A673 (cell line): ENCODE results near the gene GRID2. TPM values are rescaled to one million over a fixed set of nuclear protein-coding genes. Genes with fewer than 3 reads are reported as not detected.

ENCODE experiments used
- BruUV-seq: library from RNA; stranded (reverse); fragments of 400-500 nt; replicated peaks from 2 replicates; lab custom pipeline; 2021; lab: Mats Ljungman, UMichigan
- CTCF ChIA-PET: fragments of 300-600 bp; sonication (Branson Sonifier 250); formaldehyde crosslinking; loops from one replicate; lab custom pipeline; 2022; ENCODE audit warnings: antibody characterized with exemption; lab: Charles Lee
- POLR2A ChIA-PET: fragments of 300-600 bp; sonication (Branson Sonifier 250); formaldehyde crosslinking; loops from one replicate; lab custom pipeline; 2022; ENCODE audit warnings: antibody characterized with exemption; ENCODE audit not compliant: low non-redundant PET; lab: Charles Lee
- DNase-seq: peaks from one replicate; pipeline ENCODE4 v3.0.0-alpha.2; 2015; ENCODE audit warnings: low spot score
- H3K27ac ChIP-seq: fragments of 200-600 bp; sonication (generic); 2 replicates; pipeline ENCODE4 v1.5.1; 2016; ENCODE audit warnings: mixed run types, low read depth, mild to moderate bottlenecking, mixed read lengths, antibody characterized with exemption, low read length; ENCODE audit not compliant: poor library complexity, severe bottlenecking
- H3K27me3 ChIP-seq: fragments of 200-600 bp; sonication (generic); replicated peaks from 2 replicates; pipeline ENCODE4 v1.6.1; 2017; ENCODE audit warnings: mixed run types, low read depth, mild to moderate bottlenecking, mixed read lengths, antibody characterized with exemption, low read length; ENCODE audit not compliant: insufficient read depth, poor library complexity
- H3K36me3 ChIP-seq: fragments of 200-600 bp; sonication (generic); 2 replicates; pipeline ENCODE4 v1.6.1; 2016; ENCODE audit warnings: mixed run types, mild to moderate bottlenecking, mixed read lengths, antibody characterized with exemption, low read length; ENCODE audit not compliant: insufficient read depth, poor library complexity, severe bottlenecking
- H3K4me1 ChIP-seq: fragments of 200-600 bp; sonication (generic); 2 replicates; pipeline ENCODE4 v1.6.1; 2017; ENCODE audit warnings: mixed run types, mild to moderate bottlenecking, mixed read lengths, antibody characterized with exemption, low read length; ENCODE audit not compliant: insufficient read depth, poor library complexity, severe bottlenecking
- H3K4me3 ChIP-seq: fragments of 200-600 bp; sonication (generic); 2 replicates; pipeline ENCODE4 v1.5.1; 2016; ENCODE audit warnings: low read depth, mixed run types, mild to moderate bottlenecking, mixed read lengths, low read length; ENCODE audit not compliant: poor library complexity, severe bottlenecking
- H3K9me3 ChIP-seq: fragments of 200-600 bp; sonication (generic); 2 replicates; pipeline ENCODE4 v1.6.1; 2016; ENCODE audit warnings: mixed run types, low read depth, mild to moderate bottlenecking, mixed read lengths, antibody characterized with exemption, low read length; ENCODE audit not compliant: poor library complexity, severe bottlenecking
- CTCF ChIP-seq: fragments of 300-800, 200-600 bp; sonication (generic); conservative IDR thresholded peaks from 2 replicates; pipeline ENCODE4 v1.5.1; 2017; ENCODE audit warnings: low read depth, mild to moderate bottlenecking, antibody characterized with exemption, low read length, moderate library complexity, mixed read lengths
- EZH2 ChIP-seq: fragments of 200-600 bp; sonication (generic); IDR thresholded peaks from 2 replicates; pipeline ENCODE4 v1.6.1; 2017; ENCODE audit warnings: borderline replicate concordance, low read depth, mild to moderate bottlenecking, mixed read lengths, antibody characterized with exemption, low read length; ENCODE audit not compliant: poor library complexity, severe bottlenecking
- intact Hi-C: fragments of 100-400 bp; cut with micrococcal nuclease; formaldehyde crosslinking; loops from one replicate; pipeline ENCODE4 v1.10.0; 2022; ENCODE audit not compliant: unreplicated experiment
- total RNA-seq: library from RNA; stranded (reverse); gene quantifications from 2 replicates; pipeline ENCODE4 v1.2.3, GENCODE V29; 2021

The GRID2 gene
- total RNA-seq, 1 experiment from 2014 or later, result not detected

- intact Hi-C loops, result no loop called here
- Histone ChIP-seq H3K4me3 (no peak overlapping the region), H3K27me3 (no peaks in the 10 kb centered on the region), H3K4me1 (no peaks in the 10 kb centered on the region), H3K27ac (no peak overlapping the region), H3K9me3 (no peaks in the 10 kb centered on the region), H3K36me3 (no peaks in the 10 kb centered on the region)
- ChIA-PET POLR2A (no interaction called here), CTCF (no interaction called here)
- no peak for DNase-seq
- TF ChIP-seq EZH2 (no peak), CTCF (no peak)
- no TSS peak for BruUV-seq
Measured at GRCh38 chr4:92262371-92262770, 41.4 kb upstream of the GRID2 start.

GRCh38 chr4:92263010-92263409 lies 40.8 kb upstream of the GRID2 start:
- Histone ChIP-seq H3K36me3 (no peaks in the 10 kb centered on the region), H3K4me1 (no peaks in the 10 kb centered on the region), H3K27ac (no peak overlapping the region), H3K4me3 (no peak overlapping the region), H3K9me3 (no peaks in the 10 kb centered on the region), H3K27me3 (no peaks in the 10 kb centered on the region)
- BruUV-seq, result no TSS peak
- intact Hi-C loops, result no loop called here
- TF ChIP-seq EZH2 (no peak), CTCF (no peak)
- ChIA-PET CTCF (no interaction called here), POLR2A (no interaction called here)
- no peak for DNase-seq

- Histone ChIP-seq H3K27me3 (no peaks in the 10 kb centered on the region), H3K4me3 (no peak overlapping the region), H3K9me3 (no peaks in the 10 kb centered on the region), H3K36me3 (no peaks in the 10 kb centered on the region), H3K27ac (no peak overlapping the region), H3K4me1 (no peaks in the 10 kb centered on the region)
- BruUV-seq, result no TSS peak
- CTCF ChIA-PET, result no interaction called here
- no peak for DNase-seq
- intact Hi-C loops, result no loop called here
- no peak for TF ChIP-seq CTCF
- no peak for TF ChIP-seq EZH2
- POLR2A ChIA-PET, result no interaction called here
Measured at GRCh38 chr4:92263575-92263974, 40.2 kb upstream of the GRID2 start.
